Vagina (tissue), 2 donors: Measurements from ENCODE around the gene SLC39A3.

ENCODE experiments used
- POLR2A ChIP-seq, 2 donors: fragments of 450-650 bp; IDR thresholded peaks; one replicate each; pipeline ENCODE4 v1.6.1; 2017; ENCODE audit warnings: antibody characterized with exemption in 2 of 2, mild to moderate bottlenecking in 2 of 2, moderate library complexity in 2 of 2
- TF ChIP-seq, protein P1 (sequence below), 3 experiments: fragments of 450-650 bp in 2 of 3; fragments of 200-600 bp in 1 of 3; sonication (generic) in 1 of 3; IDR thresholded peaks; one replicate each; pipeline ENCODE4 v1.5.1; 2017 to 2019; ENCODE audit warnings: antibody characterized with exemption in 3 of 3, mild to moderate bottlenecking in 2 of 3, moderate library complexity in 2 of 3

DNA sequence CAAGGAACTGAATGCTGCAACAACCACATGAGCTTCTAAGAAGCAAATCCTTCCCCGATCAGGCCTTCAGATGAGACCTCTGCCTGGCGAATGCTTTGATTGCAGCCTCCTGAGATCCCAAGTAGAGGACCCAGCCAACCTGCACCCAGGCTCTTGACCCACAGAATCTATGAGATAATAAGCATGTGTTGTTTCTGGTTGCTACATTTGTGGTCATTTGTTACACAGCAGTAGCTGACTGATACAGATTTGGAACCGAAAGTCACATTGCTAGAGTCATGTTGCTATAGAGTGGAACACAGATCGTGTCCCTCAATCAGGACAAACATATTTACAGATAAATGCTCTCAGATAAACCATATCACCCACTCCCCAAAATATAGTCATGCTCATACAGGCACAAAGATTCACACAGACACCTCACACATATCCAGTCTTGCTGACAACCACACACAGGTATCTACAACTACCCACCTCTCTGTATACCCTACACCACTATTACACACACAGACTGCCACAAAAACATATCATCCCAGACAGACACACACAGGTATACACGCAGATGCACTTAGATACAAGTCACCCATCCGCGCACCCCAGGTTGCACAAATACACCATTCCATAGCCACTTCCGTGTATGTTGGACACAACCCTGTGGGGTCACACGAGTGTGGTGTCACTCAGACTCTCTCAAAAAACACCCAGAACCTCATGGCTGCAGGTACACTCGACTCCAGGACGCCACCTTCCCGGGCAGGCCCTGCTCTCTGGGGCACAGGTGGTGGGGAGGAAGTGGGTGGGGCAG is 24.1 kb downstream of the SLC39A3 start:
- TF ChIP-seq, protein P1, sequence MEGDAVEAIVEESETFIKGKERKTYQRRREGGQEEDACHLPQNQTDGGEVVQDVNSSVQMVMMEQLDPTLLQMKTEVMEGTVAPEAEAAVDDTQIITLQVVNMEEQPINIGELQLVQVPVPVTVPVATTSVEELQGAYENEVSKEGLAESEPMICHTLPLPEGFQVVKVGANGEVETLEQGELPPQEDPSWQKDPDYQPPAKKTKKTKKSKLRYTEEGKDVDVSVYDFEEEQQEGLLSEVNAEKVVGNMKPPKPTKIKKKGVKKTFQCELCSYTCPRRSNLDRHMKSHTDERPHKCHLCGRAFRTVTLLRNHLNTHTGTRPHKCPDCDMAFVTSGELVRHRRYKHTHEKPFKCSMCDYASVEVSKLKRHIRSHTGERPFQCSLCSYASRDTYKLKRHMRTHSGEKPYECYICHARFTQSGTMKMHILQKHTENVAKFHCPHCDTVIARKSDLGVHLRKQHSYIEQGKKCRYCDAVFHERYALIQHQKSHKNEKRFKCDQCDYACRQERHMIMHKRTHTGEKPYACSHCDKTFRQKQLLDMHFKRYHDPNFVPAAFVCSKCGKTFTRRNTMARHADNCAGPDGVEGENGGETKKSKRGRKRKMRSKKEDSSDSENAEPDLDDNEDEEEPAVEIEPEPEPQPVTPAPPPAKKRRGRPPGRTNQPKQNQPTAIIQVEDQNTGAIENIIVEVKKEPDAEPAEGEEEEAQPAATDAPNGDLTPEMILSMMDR (IDR thresholded peaks at IDR 0.05) = no peak
- no peak for TF ChIP-seq POLR2A (IDR thresholded peaks at IDR 0.05)
